Panc1 (cell line): Measurements from ENCODE around the gene SHLD1. TPM values are rescaled to one million over a fixed set of nuclear protein-coding genes. Genes with fewer than 3 reads are reported as not detected.

Experiments
- ATAC-seq: fragments of 200-7000 bp; cut with Tn5 transposase; 2 replicates; pipeline ENCODE4 v1.9.1; 2020; ENCODE audit warnings: mild to moderate bottlenecking, moderate library complexity
- BruUV-seq: library from RNA; stranded (reverse); fragments of 400-500 nt; replicated peaks from 2 replicates; lab custom pipeline; 2021; lab: Mats Ljungman, UMichigan
- CTCF ChIA-PET: fragments of 300-600 bp; sonication (Branson Sonifier 250); formaldehyde crosslinking; loops from one replicate; lab custom pipeline; 2022; ENCODE audit warnings: antibody characterized with exemption; lab: Charles Lee
- POLR2A ChIA-PET: fragments of 300-600 bp; sonication (Branson Sonifier 250); formaldehyde crosslinking; loops from one replicate; lab custom pipeline; 2022; ENCODE audit warnings: antibody characterized with exemption; lab: Charles Lee
- DNase-seq: peaks from one replicate; pipeline ENCODE4 v3.0.0-alpha.2; 2010; ENCODE audit warnings: low read depth, low spot score
- H3K27ac ChIP-seq: 2 replicates; pipeline ENCODE4 v1.5.1; 2011; ENCODE audit warnings: mild to moderate bottlenecking, low read length, inconsistent platforms
- H3K27me3 ChIP-seq: fragments of 200-500 bp; sonication (Bioruptor generic); 2 replicates; pipeline ENCODE4 v1.6.0; 2014; ENCODE audit warnings: low read length, inconsistent platforms; ENCODE audit not compliant: control insufficient read depth, insufficient read depth
- H3K36me3 ChIP-seq: fragments of 200-500 bp; sonication (Bioruptor generic); 2 replicates; pipeline ENCODE4 v1.5.1; 2014; ENCODE audit warnings: inconsistent platforms, mild to moderate bottlenecking, low read length, moderate library complexity; ENCODE audit not compliant: control insufficient read depth, insufficient read depth
- H3K4me1 ChIP-seq: 2 replicates; pipeline ENCODE4 v1.5.1; 2011; ENCODE audit warnings: inconsistent platforms, mild to moderate bottlenecking, low read length, moderate library complexity; ENCODE audit not compliant: control insufficient read depth, insufficient read depth
- H3K4me3 ChIP-seq, 2 experiments: 2 replicates each; pipeline ENCODE4 v1.5.1; 2011 to 2012; ENCODE audit warnings: low read depth in 2 of 2, low read length in 2 of 2, mild to moderate bottlenecking in 2 of 2, inconsistent platforms in 1 of 2, moderate library complexity in 1 of 2
- H3K9me3 ChIP-seq: fragments of 200-500 bp; sonication (Bioruptor generic); 2 replicates; pipeline ENCODE4 v1.5.1; 2014; ENCODE audit warnings: low read depth, mild to moderate bottlenecking, inconsistent platforms, low read length, moderate library complexity; ENCODE audit not compliant: control insufficient read depth, insufficient read depth
- CTCF ChIP-seq: fragments of 450-650 bp; IDR thresholded peaks from 2 replicates; pipeline ENCODE4 v1.5.1; 2017; ENCODE audit warnings: mild to moderate bottlenecking
- POLR2AphosphoS5 ChIP-seq: IDR thresholded peaks from 2 replicates; pipeline ENCODE4 v1.6.1; 2012; ENCODE audit warnings: mild to moderate bottlenecking, low read depth, low read length, moderate library complexity
- REST ChIP-seq, 2 experiments: IDR thresholded peaks; 2 replicates each; pipeline ENCODE4 v1.6.1; 2011 to 2012; ENCODE audit warnings: low read depth in 2 of 2, control low read depth in 1 of 2, low read length in 1 of 2, mild to moderate bottlenecking in 1 of 2, moderate library complexity in 1 of 2; ENCODE audit not compliant: insufficient read depth in 1 of 2
- SIN3A ChIP-seq: IDR thresholded peaks from 2 replicates; pipeline ENCODE4 v1.6.1; 2012; ENCODE audit warnings: low read depth, mild to moderate bottlenecking, low read length, moderate library complexity, borderline replicate concordance; ENCODE audit not compliant: insufficient read depth
- TCF7L2 ChIP-seq: IDR thresholded peaks from 2 replicates; pipeline ENCODE4 v1.6.1; 2011; ENCODE audit warnings: mild to moderate bottlenecking, low read depth, low read length, inconsistent platforms
- in situ Hi-C: cut with HindIII; loops from 2 replicates; pipeline ENCODE4 v1.10.0; 2016; ENCODE audit warnings: low sequenced_read_pairs, low pct_unique_long_range_greater_than_20kb
- intact Hi-C: fragments of 100-400 bp; cut with micrococcal nuclease; formaldehyde crosslinking; loops from one replicate; pipeline ENCODE4 v1.10.0; 2022; ENCODE audit not compliant: unreplicated experiment
- total RNA-seq: library from RNA; stranded (reverse); gene quantifications from one replicate; pipeline ENCODE4 v1.2.1, GENCODE V29; 2021; ENCODE audit not compliant: unreplicated experiment

The SHLD1 gene
- total RNA-seq, 1 experiment from 2014 or later, result 4.3 TPM

DNA sequence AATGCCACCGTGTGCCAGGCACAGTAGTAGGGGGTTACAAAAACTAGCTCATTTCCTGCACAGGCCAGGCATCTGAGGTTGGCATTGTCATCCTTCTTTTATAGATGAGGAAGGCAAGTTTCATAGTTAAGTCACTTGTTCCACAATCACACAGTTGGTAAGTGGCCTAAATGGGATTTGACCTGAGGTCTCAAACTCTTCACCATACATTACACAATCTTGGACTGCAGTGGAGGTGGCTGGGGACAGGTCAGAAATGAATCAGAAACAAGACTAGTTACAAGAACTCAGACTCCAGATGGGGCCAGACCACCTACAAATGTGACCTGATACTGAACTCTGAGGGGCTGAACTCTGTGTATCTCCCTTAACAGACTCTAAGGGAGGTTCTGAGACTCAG lies 150.7 kb downstream of the SHLD1 start:
- no peaks in the 10 kb centered on the region for H3K4me1 ChIP-seq
- CTCF ChIA-PET, result no interaction called here
- ATAC-seq (no peak), DNase-seq (no peak)
- no peaks in the 10 kb centered on the region for H3K36me3 ChIP-seq
- H3K9me3 ChIP-seq, result no peaks in the 10 kb centered on the region
- intact Hi-C loops (no loop called here), in situ Hi-C loops (no loop called here)
- TF ChIP-seq REST (IDR thresholded peaks at IDR 0.05; ENCODE audit: insufficient read depth in 1 of 2, low read depth in 2 of 2, low read length in 1 of 2) (no peak), CTCF (no peak), TCF7L2 (no peak), SIN3A (no peak), POLR2AphosphoS5 (no peak)
- no TSS peak for BruUV-seq
- POLR2A ChIA-PET, result no interaction called here
- H3K4me3 ChIP-seq, result no peak overlapping the region
- peaks cover 3% of the 10 kb centered on the region for H3K27me3 ChIP-seq
- no peak overlapping the region for H3K27ac ChIP-seq

DNA sequence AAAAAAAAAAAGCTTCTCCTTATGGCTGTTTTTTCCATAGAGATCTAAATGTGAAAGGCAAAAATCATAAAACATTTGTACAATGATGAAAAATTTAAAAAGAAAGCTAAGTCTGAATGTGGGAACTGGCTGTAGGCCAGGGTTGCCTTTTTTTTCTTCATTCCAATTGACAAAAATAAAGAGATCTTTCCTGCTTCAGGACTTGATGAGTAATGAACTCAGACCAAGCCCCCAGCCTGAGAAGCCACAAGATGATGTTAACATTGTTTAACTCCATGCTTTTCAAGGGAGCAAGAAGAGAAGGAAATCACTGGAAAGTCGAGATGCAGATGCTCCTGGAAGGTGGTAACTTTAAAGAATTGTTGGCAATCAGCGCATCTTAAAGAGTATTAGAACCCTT lies 158.8 kb downstream of the SHLD1 start:
- ATAC-seq (no peak), DNase-seq (no peak)
- Histone ChIP-seq H3K27ac (no peak overlapping the region), H3K4me1 (no peaks in the 10 kb centered on the region), H3K4me3 (no peak overlapping the region), H3K27me3 (peaks cover 29% of the 10 kb centered on the region; the same call in 1 of the 2 replicates), H3K36me3 (no peaks in the 10 kb centered on the region), H3K9me3 (no peaks in the 10 kb centered on the region)
- intact Hi-C loops (no loop called here), in situ Hi-C loops (no loop called here)
- CTCF ChIA-PET, result no interaction called here
- BruUV-seq, result no TSS peak
- POLR2A ChIA-PET, result no interaction called here
- no peak for TF ChIP-seq SIN3A
- no peak for TF ChIP-seq CTCF
- TF ChIP-seq POLR2AphosphoS5, result no peak
- TF ChIP-seq TCF7L2, result no peak
- no peak for TF ChIP-seq REST (IDR thresholded peaks at IDR 0.05; ENCODE audit: insufficient read depth in 1 of 2, low read depth in 2 of 2, low read length in 1 of 2)
